ENCODE results near the gene GPR35.

GPR35 gene

GRCh38 chr2:240624950-240625621 lies at the start of gene GPR35:
TSS of gene GPR35 (plus strand) at chr2:240625480. CDS start at chr2:240629953, 4,473 bp downstream.
- DNase-seq, result peak in 1 of 4 experiments; percentile 19

- DNase-seq, result no peak
Observed at GRCh38 chr2:240576036-240576435, 49.2 kb upstream of the GPR35 start.

GRCh38 chr2:240576436-240577205 lies 48.7 kb upstream of the GPR35 start:
- no peak for DNase-seq

- DNase-seq, result no peak
Observed at GRCh38 chr2:240577281-240578109, 47.8 kb upstream of the GPR35 start.

- DNase-seq, result no peak
Observed at GRCh38 chr2:240578110-240578450, 47.2 kb upstream of the GPR35 start.

GRCh38 chr2:240578488-240578887 lies 46.8 kb upstream of the GPR35 start:
- DNase-seq, result no peak

- no peak for DNase-seq
Observed at GRCh38 chr2:240579071-240579762, 46.1 kb upstream of the GPR35 start.

GRCh38 chr2:240579771-240580614 lies 45.3 kb upstream of the GPR35 start:
- peak; percentile 36 to 64 (median 62) for DNase-seq

- no peak for DNase-seq
Observed at GRCh38 chr2:240581811-240582210, 43.5 kb upstream of the GPR35 start.

- DNase-seq, result no peak
Observed at GRCh38 chr2:240582781-240583180, 42.5 kb upstream of the GPR35 start.

- no peak for DNase-seq
Observed at GRCh38 chr2:240583774-240584173, 41.5 kb upstream of the GPR35 start.

GRCh38 chr2:240584486-240585031 lies 40.7 kb upstream of the GPR35 start:
- no peak for DNase-seq

GRCh38 chr2:240585101-240585500 lies 40.2 kb upstream of the GPR35 start:
- DNase-seq, result no peak

- DNase-seq, result no peak
Observed at GRCh38 chr2:240585681-240586197, 39.5 kb upstream of the GPR35 start.

GRCh38 chr2:240586198-240586918 lies 38.9 kb upstream of the GPR35 start, which contains the start of gene CAPN10:
TSS of gene CAPN10 (plus strand) at chr2:240586734. CDS start at chr2:240586912, 178 bp downstream.
- peak; percentile 91 to 95 (median 92) for DNase-seq

GRCh38 chr2:240586919-240587800 lies 38.1 kb upstream of the GPR35 start:
- DNase-seq, result peak in 2 of 4 experiments; percentile 34 to 52

GRCh38 chr2:240588006-240588655 lies 37.1 kb upstream of the GPR35 start:
- DNase-seq, result no peak

- no peak for DNase-seq
Observed at GRCh38 chr2:240588669-240589068, 36.6 kb upstream of the GPR35 start.

- no peak for DNase-seq
Observed at GRCh38 chr2:240589375-240589774, 35.9 kb upstream of the GPR35 start.

Measured in activated CD4-positive, CD25-positive, alpha-beta regulatory T cell (primary cell).